ENCODE results near the gene BAHD1.

Gene BAHD1

GRCh38 chr15:40510201-40510600 is 69.4 kb downstream of the BAHD1 start:
- peaks cover 58% of the 10 kb centered on the region for H3K27me3 Mint-ChIP-seq
- H3K9me3 Mint-ChIP-seq: no peaks in the 10 kb centered on the region
- no peak overlapping the region for H3K27ac Mint-ChIP-seq
- H3K4me1 Mint-ChIP-seq (ENCODE audit: low read depth): peaks cover 26% of the 10 kb centered on the region
- no peak overlapping the region for H3K4me3 Mint-ChIP-seq
- no peaks in the 10 kb centered on the region for H3K36me3 Mint-ChIP-seq (ENCODE audit: low read depth)

DNA sequence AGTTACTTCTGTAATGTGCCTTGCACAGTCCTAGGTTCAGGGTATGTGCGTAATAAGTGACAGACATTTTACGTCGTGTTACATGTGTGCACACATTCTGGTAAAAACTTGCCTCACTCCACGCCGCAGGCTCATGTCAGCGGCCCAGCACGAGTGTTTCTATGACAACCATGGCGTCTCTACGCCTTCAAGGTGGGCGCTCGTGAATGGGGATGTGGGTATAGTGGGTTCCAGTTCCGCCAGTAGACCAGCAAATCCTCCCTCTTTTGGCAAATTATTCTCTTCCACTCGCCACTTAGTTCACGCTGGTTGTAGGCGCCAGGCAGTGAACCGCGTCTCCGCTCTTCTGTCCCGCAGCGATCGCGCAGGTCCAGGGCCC is 70.3 kb downstream of the BAHD1 start:
- Mint-ChIP-seq H3K9me3 (no peaks in the 10 kb centered on the region), H3K27ac (peak overlapping the region; percentile 22), H3K27me3 (peaks cover 57% of the 10 kb centered on the region), H3K36me3 (ENCODE audit: low read depth) (no peaks in the 10 kb centered on the region), H3K4me1 (ENCODE audit: low read depth) (peaks cover 26% of the 10 kb centered on the region), H3K4me3 (peak overlapping the region; percentile 81)

DNA sequence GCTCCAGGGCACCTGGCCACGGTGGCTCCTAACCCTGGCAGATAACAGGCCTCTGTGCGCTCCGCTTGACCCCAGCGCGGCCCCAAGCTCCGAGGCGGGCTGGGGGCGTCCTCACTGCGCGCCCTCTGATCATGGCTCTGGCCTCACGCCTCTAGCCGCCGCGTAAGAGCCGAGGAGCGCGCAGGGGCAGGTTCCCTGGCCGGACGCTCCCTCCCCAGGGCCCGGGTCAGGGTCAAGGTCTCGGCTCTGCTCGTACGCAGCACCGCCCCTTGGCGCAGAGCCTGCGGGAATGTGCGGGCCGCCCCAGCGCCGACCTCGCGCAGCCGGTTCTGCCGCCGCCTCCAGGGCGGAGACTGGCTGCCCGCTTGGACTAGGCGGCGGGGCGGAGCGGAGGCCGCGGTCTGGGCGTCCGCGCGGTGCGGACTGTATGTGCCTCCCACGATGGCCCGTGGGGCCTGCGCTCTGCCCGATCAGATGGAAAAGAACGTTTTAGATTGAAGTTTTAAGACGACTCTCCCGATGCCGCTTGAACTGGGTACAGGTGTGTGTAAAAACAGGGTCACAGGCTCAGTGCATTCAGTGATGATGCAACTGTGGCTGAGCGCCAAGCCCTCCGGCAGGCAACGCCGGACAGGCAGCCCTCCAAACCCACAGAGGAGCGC is 70.8 kb downstream of the BAHD1 start:
- peak overlapping the region; percentile 81 for H3K4me3 Mint-ChIP-seq
- peak overlapping the region; percentile 22 for H3K27ac Mint-ChIP-seq
- peaks cover 52% of the 10 kb centered on the region for H3K27me3 Mint-ChIP-seq
- H3K9me3 Mint-ChIP-seq: no peaks in the 10 kb centered on the region
- H3K36me3 Mint-ChIP-seq (ENCODE audit: low read depth): no peaks in the 10 kb centered on the region
- H3K4me1 Mint-ChIP-seq (ENCODE audit: low read depth): peaks cover 23% of the 10 kb centered on the region

GRCh38 chr15:40512440-40512839 is 71.7 kb downstream of the BAHD1 start:
- Mint-ChIP-seq H3K4me3 (peak overlapping the region; percentile 57), H3K27ac (no peak overlapping the region), H3K36me3 (ENCODE audit: low read depth) (no peaks in the 10 kb centered on the region), H3K9me3 (no peaks in the 10 kb centered on the region), H3K27me3 (peaks cover 47% of the 10 kb centered on the region), H3K4me1 (ENCODE audit: low read depth) (peaks cover 17% of the 10 kb centered on the region)

- H3K9me3 Mint-ChIP-seq: no peaks in the 10 kb centered on the region
- H3K4me1 Mint-ChIP-seq (ENCODE audit: low read depth): peaks cover 17% of the 10 kb centered on the region
- H3K27ac Mint-ChIP-seq: no peak overlapping the region
- H3K27me3 Mint-ChIP-seq: peaks cover 37% of the 10 kb centered on the region
- no peaks in the 10 kb centered on the region for H3K36me3 Mint-ChIP-seq (ENCODE audit: low read depth)
- H3K4me3 Mint-ChIP-seq: no peak overlapping the region
Observed at GRCh38 chr15:40513609-40514008, 72.9 kb downstream of the BAHD1 start.

GRCh38 chr15:40516322-40516721 is 75.6 kb downstream of the BAHD1 start:
- H3K36me3 Mint-ChIP-seq (ENCODE audit: low read depth): no peaks in the 10 kb centered on the region
- peaks cover 10% of the 10 kb centered on the region for H3K4me1 Mint-ChIP-seq (ENCODE audit: low read depth)
- H3K27ac Mint-ChIP-seq: no peak overlapping the region
- H3K9me3 Mint-ChIP-seq: no peaks in the 10 kb centered on the region
- no peak overlapping the region for H3K4me3 Mint-ChIP-seq
- H3K27me3 Mint-ChIP-seq: peaks cover 20% of the 10 kb centered on the region
